Endothelial cell of umbilical vein (primary cell): ENCODE results near the gene ARHGEF12. TPM values are rescaled to one million over a fixed set of nuclear protein-coding genes. Genes with fewer than 3 reads are reported as not detected.

Source experiments
- BruUV-seq: library from RNA; stranded (reverse); fragments of 400-500 nt; replicated peaks from 2 replicates; lab custom pipeline; 2021; lab: Mats Ljungman, UMichigan
- CTCF ChIA-PET: fragments of 300-600, 350-600 bp; sonication (Branson Sonifier 250); formaldehyde crosslinking; loops from one replicate; lab custom pipeline; 2021; ENCODE audit warnings: antibody characterized with exemption, inconsistent platforms; lab: Charles Lee
- POLR2A ChIA-PET: fragments of 300-600, 350-600 bp; sonication (Branson Sonifier 250); formaldehyde crosslinking; loops from one replicate; lab custom pipeline; 2021; ENCODE audit warnings: antibody characterized with exemption, inconsistent platforms; lab: Charles Lee
- DNase-seq: peaks from one replicate; pipeline ENCODE4 v3.0.0-alpha.2; 2011; ENCODE audit warnings: low read depth, low spot score
- FAIRE-seq: peaks from 2 replicates; lab custom pipeline; 2011; peaks lifted over from hg19 to GRCh38; lab: Jason Lieb, UNC
- H2AFZ ChIP-seq: 2 replicates; pipeline ENCODE4 v1.6.0; 2012; ENCODE audit warnings: low read depth, low read length, control low read depth, inconsistent platforms
- H3K27ac ChIP-seq: 2 replicates; pipeline ENCODE4 v1.5.1; 2011; ENCODE audit warnings: low read depth, mild to moderate bottlenecking, control low read depth, low read length, moderate library complexity; ENCODE audit not compliant: insufficient read depth
- H3K27me3 ChIP-seq, 2 experiments: 2 replicates each; pipeline versions ENCODE4 v1.6.0 to v1.6.1; 2011; ENCODE audit warnings: low read length in 2 of 2, mixed read lengths in 1 of 2; ENCODE audit not compliant: control insufficient read depth in 2 of 2, insufficient read depth in 2 of 2
- H3K36me3 ChIP-seq, 2 experiments: 2 replicates in 1 of 2; 3 replicates in 1 of 2; pipeline ENCODE4 v1.5.1; 2011; ENCODE audit warnings: low read length in 2 of 2, mild to moderate bottlenecking in 1 of 2, moderate library complexity in 1 of 2; ENCODE audit not compliant: control insufficient read depth in 2 of 2, insufficient read depth in 2 of 2; ENCODE audit errors: extremely low read depth in 1 of 2
- H3K4me1 ChIP-seq: 3 replicates; pipeline ENCODE4 v1.5.1; 2011; ENCODE audit warnings: mild to moderate bottlenecking, low read length; ENCODE audit not compliant: control insufficient read depth, insufficient read depth; ENCODE audit errors: extremely low read depth
- H3K4me2 ChIP-seq: 2 replicates; pipeline ENCODE4 v1.6.1; 2011; ENCODE audit warnings: low read length, control low read depth, mixed read lengths; ENCODE audit not compliant: insufficient read depth
- H3K4me3 ChIP-seq, 3 experiments: fragments of 200-600 bp in 1 of 3; sonication (generic), shearing (Covaris generic) in 1 of 3; replicated peaks in 1 of 3; 2 replicates each; pipeline ENCODE4 v1.5.1; 2011 to 2016; ENCODE audit warnings: control low read depth in 3 of 3, low read length in 3 of 3, mild to moderate bottlenecking in 2 of 3, inconsistent platforms in 1 of 3, low read depth in 1 of 3, moderate library complexity in 1 of 3; ENCODE audit not compliant: insufficient read depth in 1 of 3
- H3K79me2 ChIP-seq: 2 replicates; pipeline ENCODE4 v1.6.0; 2012; ENCODE audit warnings: low read length, inconsistent platforms; ENCODE audit not compliant: control insufficient read depth, insufficient read depth
- H3K9ac ChIP-seq: replicated peaks from 2 replicates; pipeline ENCODE3; 2011; ENCODE audit warnings: low read length, control low read depth; ENCODE audit not compliant: insufficient read depth; ENCODE audit errors: extremely low read depth
- H3K9me1 ChIP-seq: replicated peaks from 3 replicates; pipeline ENCODE4 v1.6.0; 2011; ENCODE audit warnings: mild to moderate bottlenecking, low read length; ENCODE audit not compliant: control insufficient read depth, insufficient read depth; ENCODE audit errors: extremely low read depth
- H3K9me3 ChIP-seq: replicated peaks from 2 replicates; pipeline ENCODE4 v1.5.1; 2012; ENCODE audit warnings: low read length, inconsistent platforms; ENCODE audit not compliant: control insufficient read depth, insufficient read depth
- H4K20me1 ChIP-seq: replicated peaks from 2 replicates; pipeline ENCODE3; 2011; ENCODE audit warnings: mild to moderate bottlenecking, low read length; ENCODE audit not compliant: control insufficient read depth, insufficient read depth; ENCODE audit errors: extremely low read depth
- EZH2 ChIP-seq: IDR thresholded peaks from 2 replicates; pipeline ENCODE4 v1.6.1; 2012; ENCODE audit warnings: borderline replicate concordance, low read depth, mild to moderate bottlenecking, moderate library complexity, low read length, inconsistent platforms; ENCODE audit not compliant: severe bottlenecking
- FOS ChIP-seq: IDR thresholded peaks from 2 replicates; pipeline ENCODE4 v1.6.1; 2011; ENCODE audit warnings: mild to moderate bottlenecking, low read length, moderate library complexity, borderline replicate concordance; ENCODE audit not compliant: insufficient read depth
- GATA2 ChIP-seq: IDR thresholded peaks from 2 replicates; pipeline ENCODE4 v1.7.0; 2011; ENCODE audit warnings: low read depth, mild to moderate bottlenecking, moderate library complexity, mixed read lengths, low read length; ENCODE audit not compliant: insufficient read length, insufficient read depth
- JUN ChIP-seq: IDR thresholded peaks from 2 replicates; pipeline ENCODE4 v1.6.1; 2011; ENCODE audit warnings: borderline replicate concordance, low read depth; ENCODE audit not compliant: insufficient read length, insufficient read depth
- MYC ChIP-seq: IDR thresholded peaks from one replicate; pipeline ENCODE4 v1.6.1; 2011; ENCODE audit warnings: mild to moderate bottlenecking, low read depth, low read length
- POLR2A ChIP-seq: IDR thresholded peaks from 2 replicates; pipeline ENCODE4 v1.6.1; 2012; ENCODE audit warnings: low read depth, mild to moderate bottlenecking, control low read depth, low read length
- POLR2AphosphoS5 ChIP-seq: IDR thresholded peaks from 2 replicates; pipeline ENCODE4 v1.6.1; 2012; ENCODE audit warnings: low read depth, mild to moderate bottlenecking, control low read depth, low read length, moderate library complexity; ENCODE audit not compliant: insufficient read depth
- dilution Hi-C: fragments of 300-500 bp; cut with MboI; formaldehyde crosslinking; loops from one replicate; pipeline ENCODE4 v1.15.0; 2019; ENCODE audit warnings: low sequenced_read_pairs; ENCODE audit not compliant: extremely low pct_ligation_motif_present
- intact Hi-C: fragments of 100-400 bp; cut with micrococcal nuclease; formaldehyde crosslinking; loops from one replicate; pipeline ENCODE4 v1.10.0; 2022
- polyA plus RNA-seq, 4 experiments: library from polyadenylated mRNA; depleted of rRNA in 3 of 4; stranded (reverse) in 3 of 4; unstranded in 1 of 4; fragments of >200 nt; gene quantifications; 2 replicates each; pipeline versions ENCODE4 v1.2.1 to v1.2.3, GENCODE V29; 2011 to 2012; ENCODE audit warnings: missing spikeins in 1 of 4
- total RNA-seq: library from RNA; stranded (reverse); gene quantifications from 2 replicates; pipeline ENCODE4 v1.2.3, GENCODE V29; 2021
- TF ChIP-seq, protein P1 (sequence below): IDR thresholded peaks from 2 replicates; pipeline ENCODE4 v1.6.1; 2011; ENCODE audit not compliant: insufficient read depth, insufficient read length
- TF ChIP-seq, protein P2 (sequence below), 2 donors: IDR thresholded peaks; 1 replicate in 1 of 2; 2 replicates in 1 of 2; pipeline ENCODE4 v1.5.1; 2011; ENCODE audit warnings: low read length in 2 of 2, mild to moderate bottlenecking in 2 of 2, moderate library complexity in 2 of 2, control low read depth in 1 of 2, inconsistent platforms in 1 of 2, low read depth in 1 of 2; ENCODE audit not compliant: insufficient read depth in 1 of 2; ENCODE audit errors: extremely low read depth in 1 of 2

Gene ARHGEF12
- total and polyA plus RNA-seq, 2 donors (not counting 3 experiments of a cell fraction or from before 2014, with no cell fraction given): 20.9 to 125 TPM

DNA sequence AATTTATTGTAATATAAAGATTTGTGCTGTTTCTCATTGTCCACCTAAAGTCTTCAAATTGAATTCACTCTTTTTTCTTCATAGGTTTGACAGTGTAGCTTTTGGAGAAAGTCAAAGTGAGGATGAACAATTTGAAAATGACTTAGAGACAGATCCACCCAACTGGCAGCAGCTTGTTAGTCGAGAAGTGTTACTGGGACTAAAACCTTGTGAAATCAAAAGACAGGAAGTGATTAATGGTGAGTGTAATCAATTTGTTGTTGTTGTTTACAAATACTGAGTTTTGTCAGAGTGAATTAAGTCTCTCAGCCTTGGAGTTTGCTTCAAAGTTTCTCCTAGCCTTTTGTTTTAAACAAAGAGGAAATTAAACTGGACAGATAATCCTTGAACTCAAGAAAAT lies 121.8 kb downstream of the ARHGEF12 start:
- no peaks in the 10 kb centered on the region for H3K27me3 ChIP-seq
- no peak overlapping the region for H3K9ac ChIP-seq
- TF ChIP-seq, protein P1, sequence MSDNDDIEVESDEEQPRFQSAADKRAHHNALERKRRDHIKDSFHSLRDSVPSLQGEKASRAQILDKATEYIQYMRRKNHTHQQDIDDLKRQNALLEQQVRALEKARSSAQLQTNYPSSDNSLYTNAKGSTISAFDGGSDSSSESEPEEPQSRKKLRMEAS: no peak
- TF ChIP-seq MYC: no peak
- TF ChIP-seq POLR2AphosphoS5: no peak
- TF ChIP-seq EZH2: no peak
- no peak for TF ChIP-seq FOS
- TF ChIP-seq GATA2: no peak
- TF ChIP-seq, protein P2, sequence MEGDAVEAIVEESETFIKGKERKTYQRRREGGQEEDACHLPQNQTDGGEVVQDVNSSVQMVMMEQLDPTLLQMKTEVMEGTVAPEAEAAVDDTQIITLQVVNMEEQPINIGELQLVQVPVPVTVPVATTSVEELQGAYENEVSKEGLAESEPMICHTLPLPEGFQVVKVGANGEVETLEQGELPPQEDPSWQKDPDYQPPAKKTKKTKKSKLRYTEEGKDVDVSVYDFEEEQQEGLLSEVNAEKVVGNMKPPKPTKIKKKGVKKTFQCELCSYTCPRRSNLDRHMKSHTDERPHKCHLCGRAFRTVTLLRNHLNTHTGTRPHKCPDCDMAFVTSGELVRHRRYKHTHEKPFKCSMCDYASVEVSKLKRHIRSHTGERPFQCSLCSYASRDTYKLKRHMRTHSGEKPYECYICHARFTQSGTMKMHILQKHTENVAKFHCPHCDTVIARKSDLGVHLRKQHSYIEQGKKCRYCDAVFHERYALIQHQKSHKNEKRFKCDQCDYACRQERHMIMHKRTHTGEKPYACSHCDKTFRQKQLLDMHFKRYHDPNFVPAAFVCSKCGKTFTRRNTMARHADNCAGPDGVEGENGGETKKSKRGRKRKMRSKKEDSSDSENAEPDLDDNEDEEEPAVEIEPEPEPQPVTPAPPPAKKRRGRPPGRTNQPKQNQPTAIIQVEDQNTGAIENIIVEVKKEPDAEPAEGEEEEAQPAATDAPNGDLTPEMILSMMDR (IDR thresholded peaks at IDR 0.05; ENCODE audit: extremely low read depth in 1 of 2, insufficient read depth in 1 of 2, low read depth in 1 of 2, low read length in 2 of 2): no peak
- TF ChIP-seq JUN: no peak
- no peak for TF ChIP-seq POLR2A
- FAIRE-seq (peak; percentile 38), DNase-seq (no peak)
- H2AFZ ChIP-seq: no peak overlapping the region
- H4K20me1 ChIP-seq: no peaks in the 10 kb centered on the region
- H3K4me2 ChIP-seq: no peak overlapping the region
- no peaks in the 10 kb centered on the region for H3K9me1 ChIP-seq
- no peak overlapping the region for H3K4me3 ChIP-seq
- no TSS peak for BruUV-seq
- H3K27ac ChIP-seq: no peak overlapping the region
- H3K9me3 ChIP-seq: no peaks in the 10 kb centered on the region
- ChIA-PET CTCF (interaction anchor here (0.8 to 1.6 kb wide), 8 partner anchors 10 to 152 kb away, joined by 3 to 8 read pairs (median 4); no protein-coding TSS in a partner anchor), POLR2A (no interaction called here)
- H3K79me2 ChIP-seq: no peaks in the 10 kb centered on the region
- intact Hi-C loops: no loop called here
- peaks cover 15 to 24% of the 10 kb centered on the region in 2 experiments for H3K36me3 ChIP-seq
- H3K4me1 ChIP-seq: no peaks in the 10 kb centered on the region
- dilution Hi-C loops: no loop called here
